T-cell (primary cell): ENCODE results near the gene SSC5D. TPM values are rescaled to one million over a fixed set of nuclear protein-coding genes. Genes with fewer than 3 reads are reported as not detected.
A peak's percentile ranks its signal among the peaks of the same experiment; 100 is the strongest.
"Not testable (repeated sequence)": the region's sequence is repeated elsewhere in the genome, so short reads cannot be mapped to it uniquely, and the experiment has no call there.

Source experiments
- ATAC-seq, 4 experiments: fragments of 200-7000 bp in 3 of 4; fragments of 150-1000 bp in 1 of 4; cut with Tn5 transposase; replicated peaks in 1 of 4; 1 replicate in 3 of 4; 2 replicates in 1 of 4; pipeline ENCODE4 v1.10.0; 2021; ENCODE audit warnings: moderate library complexity in 3 of 4, mild to moderate bottlenecking in 2 of 4, moderate number of reproducible peaks in 1 of 4
- CTCF ChIA-PET, 2 donors: fragments of 300-600 bp; sonication (Branson Sonifier 250); formaldehyde crosslinking; loops; one replicate each; lab custom pipeline; 2022; ENCODE audit warnings: antibody characterized with exemption in 2 of 2; lab: Charles Lee
- POLR2A ChIA-PET, 2 donors: fragments of 300-600 bp; sonication (Branson Sonifier 250); formaldehyde crosslinking; loops; one replicate each; lab custom pipeline; 2022; ENCODE audit warnings: antibody characterized with exemption in 2 of 2; lab: Charles Lee
- DNase-seq, 35 experiments: peaks; one replicate each; pipeline versions ENCODE4 v3.0.0 to v3.0.0-alpha.2; 2013 to 2023
- H3K27ac ChIP-seq: one replicate; pipeline ENCODE4 v1.5.1; 2013; ENCODE audit warnings: low read length
- H3K27me3 ChIP-seq, 2 experiments: replicated peaks in 1 of 2; 1 replicate in 1 of 2; 2 replicates in 1 of 2; pipeline versions ENCODE4 v1.6.1 to v1.7.0; 2013; ENCODE audit warnings: low read length in 1 of 2, mixed read lengths in 1 of 2; ENCODE audit not compliant: control insufficient read depth in 2 of 2, insufficient read depth in 2 of 2; ENCODE audit errors: extremely low read depth in 1 of 2
- H3K36me3 ChIP-seq, 2 donors: 1 replicate in 1 of 2; 2 replicates in 1 of 2; pipeline versions ENCODE4 v1.6.1 to v1.7.0; 2013; ENCODE audit warnings: low read length in 1 of 2; ENCODE audit not compliant: control insufficient read depth in 2 of 2, insufficient read depth in 1 of 2; ENCODE audit errors: extremely low read depth in 1 of 2
- H3K4me1 ChIP-seq, 2 experiments: 1 replicate in 1 of 2; 2 replicates in 1 of 2; pipeline versions ENCODE4 v1.6.1 to v1.7.0; 2013; ENCODE audit warnings: low read length in 2 of 2, mixed read lengths in 1 of 2; ENCODE audit not compliant: insufficient read depth in 2 of 2, control insufficient read depth in 1 of 2; ENCODE audit errors: extremely low read depth in 1 of 2
- H3K4me3 ChIP-seq, 2 donors: 1 replicate in 1 of 2; 2 replicates in 1 of 2; pipeline versions ENCODE4 v1.5.1 to v1.7.0; 2013; ENCODE audit warnings: mild to moderate bottlenecking in 2 of 2, low read length in 1 of 2, moderate library complexity in 1 of 2; ENCODE audit not compliant: control insufficient read depth in 1 of 2; ENCODE audit errors: extremely low read depth in 1 of 2
- H3K9me3 ChIP-seq: 2 replicates; pipeline ENCODE4 v1.7.0; 2013
- H3K27ac Mint-ChIP-seq, 2 donors: one replicate each; pipeline ENCODE4 v1.8.0; 2020 to 2021; ENCODE audit warnings: mild to moderate bottlenecking in 2 of 2, mixed read lengths in 2 of 2
- H3K27me3 Mint-ChIP-seq, 2 donors: one replicate each; pipeline ENCODE4 v1.8.0; 2021 to 2022; ENCODE audit warnings: mixed read lengths in 2 of 2
- H3K36me3 Mint-ChIP-seq: one replicate; pipeline ENCODE4 v1.8.0; 2021; ENCODE audit warnings: mixed read lengths
- H3K4me1 Mint-ChIP-seq, 3 donors: one replicate each; pipeline ENCODE4 v1.8.0; 2020 to 2022; ENCODE audit warnings: mixed read lengths in 3 of 3, mild to moderate bottlenecking in 1 of 3
- H3K4me3 Mint-ChIP-seq, 3 donors: one replicate each; pipeline ENCODE4 v1.8.0; 2020 to 2022; ENCODE audit warnings: mild to moderate bottlenecking in 3 of 3, mixed read lengths in 3 of 3, moderate library complexity in 3 of 3
- H3K9me3 Mint-ChIP-seq, 3 donors: one replicate each; pipeline ENCODE4 v1.8.0; 2020 to 2022; ENCODE audit warnings: mixed read lengths in 3 of 3
- WGBS: methylation state at CpG from one replicate; pipeline ENCODE4 v1.1.5; 2013; ENCODE audit warnings: missing lambda C conversion rate; ENCODE audit not compliant: insufficient coverage; 5-methylcytosine and 5-hydroxymethylcytosine counted together
- total RNA-seq, 35 experiments: library from RNA in 6 of 35; stranded (reverse) in 6 of 35; fragments of 120-200 nt in 1 of 35; gene quantifications; one replicate each; pipeline versions ENCODE4 v1.2.1 to v1.2.4 and lab custom pipeline; 2013 to 2026

SSC5D gene
- total RNA-seq, 5 donors from 2014 or later (not counting 1 experiment from before 2014, with no cell fraction given) = 0.38 to 1.3 (median 0.66) TPM

DNA sequence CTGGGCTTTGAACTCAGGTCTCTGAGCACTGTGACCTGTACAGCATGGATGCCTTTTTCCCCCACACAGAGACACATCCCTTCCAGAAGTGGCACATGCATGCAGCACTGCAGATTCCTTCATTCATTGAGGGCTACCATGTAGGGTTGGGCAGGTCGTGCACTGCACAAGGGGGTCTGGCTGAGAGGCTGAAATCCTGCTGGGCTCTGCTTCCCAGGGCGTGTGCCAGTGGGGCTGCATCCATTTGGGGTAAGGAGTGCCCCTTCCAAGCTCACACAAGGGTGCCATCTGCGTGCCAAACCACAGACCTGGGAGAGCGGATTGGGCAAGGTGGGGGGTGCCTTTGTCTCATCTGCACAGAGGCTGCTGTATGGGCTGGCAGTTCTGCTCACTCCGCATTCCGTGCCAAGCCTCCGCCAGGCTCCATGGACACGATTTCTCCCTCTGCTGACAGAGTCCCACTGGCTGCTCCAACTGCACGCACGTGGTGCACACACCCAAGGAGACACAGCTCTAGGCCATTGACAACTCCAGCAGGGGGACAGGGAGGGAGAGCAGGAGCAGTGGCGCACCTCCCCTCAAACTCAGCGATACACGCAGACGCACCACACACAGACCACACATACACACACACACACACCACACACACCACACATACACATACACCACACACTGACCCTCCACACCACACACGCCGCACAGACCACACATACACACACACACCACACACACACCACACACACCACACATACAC lies 40.6 kb upstream of the SSC5D start:
- Histone ChIP-seq H3K27me3 (peaks cover 3 to 87% of the 10 kb centered on the region in 2 experiments), H3K27ac (no peak overlapping the region), H3K36me3 (no peaks in the 10 kb centered on the region), H3K4me3 (no peak overlapping the region), H3K9me3 (no peaks in the 10 kb centered on the region), H3K4me1 (peaks cover 5 to 25% of the 10 kb centered on the region in 2 experiments)
- H3K27me3 Mint-ChIP-seq = peaks cover 36 to 39% of the 10 kb centered on the region in 2 donors
- no peaks in the 10 kb centered on the region for H3K36me3 Mint-ChIP-seq
- no peak for ATAC-seq
- CTCF ChIA-PET = no interaction called here
- H3K27ac Mint-ChIP-seq = no peak overlapping the region
- DNase-seq = no peak
- POLR2A ChIA-PET = no interaction called here
- 45% methylated on average over 10 of the region's 16 CpGs for WGBS
- no peaks in the 10 kb centered on the region for H3K9me3 Mint-ChIP-seq
- H3K4me1 Mint-ChIP-seq = peaks cover 9 to 24% (median 20%) of the 10 kb centered on the region in 3 donors
- H3K4me3 Mint-ChIP-seq = no peak overlapping the region

DNA sequence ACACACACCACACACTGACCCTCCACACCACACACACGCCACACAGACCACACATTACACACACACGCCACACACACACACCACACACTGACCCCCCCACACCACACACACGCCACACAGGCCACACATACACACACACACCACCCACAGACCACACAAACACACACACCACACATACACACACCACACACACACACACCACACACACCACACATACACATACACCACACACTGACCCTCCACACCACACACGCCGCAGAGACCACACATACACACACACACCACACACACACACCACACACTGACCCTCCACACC lies 40.1 kb upstream of the SSC5D start:
- ATAC-seq = not testable (repeated sequence)

DNA sequence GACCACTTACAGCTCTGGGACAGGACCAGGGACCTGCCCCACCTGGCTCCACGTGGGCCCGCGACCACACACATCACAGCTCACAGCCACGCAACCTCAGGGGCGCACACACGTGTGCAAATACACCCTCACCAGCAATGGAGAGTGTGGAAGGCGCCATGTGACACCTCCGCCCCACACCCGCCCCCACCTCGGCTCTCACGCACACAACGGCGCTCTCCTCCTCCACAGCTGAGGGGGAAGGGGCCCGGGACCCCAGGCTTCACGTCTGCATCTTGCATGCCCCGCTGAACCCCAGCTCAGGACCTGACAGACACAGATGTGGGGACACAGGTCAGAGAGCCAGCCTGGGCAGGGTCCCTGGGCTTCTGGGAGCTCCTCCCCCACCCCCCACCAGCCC lies 38.8 kb upstream of the SSC5D start:
- Histone ChIP-seq H3K27me3 (peaks cover 3 to 85% of the 10 kb centered on the region in 2 experiments), H3K9me3 (no peaks in the 10 kb centered on the region), H3K4me3 (no peak overlapping the region), H3K4me1 (peaks cover 5 to 25% of the 10 kb centered on the region in 2 experiments), H3K36me3 (no peaks in the 10 kb centered on the region), H3K27ac (no peak overlapping the region)
- DNase-seq (no peak), ATAC-seq (no peak)
- no peak overlapping the region for H3K4me3 Mint-ChIP-seq
- ChIA-PET POLR2A (no interaction called here), CTCF (no interaction called here)
- H3K4me1 Mint-ChIP-seq = peaks cover 11 to 25% (median 20%) of the 10 kb centered on the region in 3 donors
- peaks cover 3% of the 10 kb centered on the region for H3K36me3 Mint-ChIP-seq
- 27% methylated on average over 3 of the region's 16 CpGs for WGBS
- H3K27ac Mint-ChIP-seq = no peak overlapping the region
- no peaks in the 10 kb centered on the region for H3K9me3 Mint-ChIP-seq
- H3K27me3 Mint-ChIP-seq = peaks cover 28 to 37% of the 10 kb centered on the region in 2 donors

More for the DNA sequence above, 40.1 kb upstream of the SSC5D start:
- WGBS = 93% methylated on average over 5 of the region's 5 CpGs
- DNase-seq, H3K4me3 Mint-ChIP-seq, CTCF ChIA-PET, H3K9me3 ChIP-seq, H3K27ac ChIP-seq, POLR2A ChIA-PET, H3K9me3 Mint-ChIP-seq, H3K36me3 Mint-ChIP-seq, H3K27ac Mint-ChIP-seq, H3K4me3 ChIP-seq, H3K36me3 ChIP-seq: not testable (repeated sequence)
- H3K27me3 ChIP-seq = peaks cover 3 to 87% of the 10 kb centered on the region in 2 experiments
- Mint-ChIP-seq H3K27me3 (peaks cover 32 to 39% of the 10 kb centered on the region in 2 donors), H3K4me1 (peaks cover 8 to 23% (median 19%) of the 10 kb centered on the region in 3 donors)
- H3K4me1 ChIP-seq = peaks cover 5 to 25% of the 10 kb centered on the region in 2 experiments

DNA sequence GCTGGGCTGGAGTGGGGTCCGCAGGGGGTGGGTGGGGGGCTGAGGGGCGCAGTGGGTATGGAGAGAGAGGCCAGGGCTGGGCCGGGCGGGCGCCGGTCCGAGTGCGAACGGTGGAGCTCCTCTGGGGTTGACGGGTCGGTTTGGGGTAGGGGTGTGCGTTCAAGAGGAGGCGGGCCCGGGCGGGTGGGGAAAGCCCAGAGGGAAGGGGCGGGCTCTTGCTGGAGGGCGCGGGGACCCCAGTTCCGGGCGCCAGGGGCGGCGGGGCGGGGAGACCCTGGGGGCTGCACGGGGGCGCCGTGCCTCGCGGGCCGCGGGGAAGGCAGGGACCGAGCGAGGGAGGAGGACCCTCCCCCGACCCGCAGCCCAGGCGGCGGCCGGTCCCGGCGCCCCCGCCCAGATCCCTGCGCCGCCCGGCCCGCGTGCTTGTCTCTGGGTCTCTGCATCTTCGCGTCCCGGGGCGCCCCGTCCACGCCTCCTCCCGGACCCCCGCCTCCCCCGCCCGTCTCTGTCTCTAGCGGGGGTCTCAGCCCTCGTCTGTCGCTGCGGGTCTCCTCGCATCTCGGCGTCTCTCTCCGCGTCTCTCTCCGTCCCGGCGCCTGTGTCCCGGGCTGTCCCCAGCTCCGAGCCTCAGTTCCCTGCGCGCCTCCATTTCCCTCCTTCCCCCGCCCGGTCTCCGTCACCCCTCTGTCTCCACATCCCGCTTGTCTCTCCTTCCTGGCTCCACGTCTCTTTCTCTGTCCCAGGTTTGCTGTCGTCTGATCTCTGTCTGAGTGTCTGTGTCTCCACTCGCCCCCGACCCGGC lies 36.9 kb upstream of the SSC5D start:
- ATAC-seq = peak in 3 of 4 experiments; percentile 24 to 63 (median 31)
- Mint-ChIP-seq H3K4me1 (peaks cover 11 to 25% (median 20%) of the 10 kb centered on the region in 3 donors), H3K4me3 (peak overlapping the region; percentile 50 to 72 (median 56)), H3K27ac (no peak overlapping the region), H3K36me3 (peaks cover 7% of the 10 kb centered on the region), H3K9me3 (no peaks in the 10 kb centered on the region), H3K27me3 (peaks cover 21 to 25% of the 10 kb centered on the region in 2 donors)
- WGBS = 2% methylated on average over 67 of the region's 80 CpGs
- ChIA-PET CTCF (no interaction called here), POLR2A (no interaction called here)
- peaks cover 0 to 71% of the 10 kb centered on the region in 2 experiments for H3K27me3 ChIP-seq
- peak overlapping the region; percentile 15 to 48 for H3K4me3 ChIP-seq
- peak in 5 of 35 experiments; percentile 14 to 53 (median 32) for DNase-seq
- peaks cover 5 to 25% of the 10 kb centered on the region in 2 experiments for H3K4me1 ChIP-seq
- H3K9me3 ChIP-seq = no peaks in the 10 kb centered on the region
- no peak overlapping the region for H3K27ac ChIP-seq
- H3K36me3 ChIP-seq = no peaks in the 10 kb centered on the region

DNA sequence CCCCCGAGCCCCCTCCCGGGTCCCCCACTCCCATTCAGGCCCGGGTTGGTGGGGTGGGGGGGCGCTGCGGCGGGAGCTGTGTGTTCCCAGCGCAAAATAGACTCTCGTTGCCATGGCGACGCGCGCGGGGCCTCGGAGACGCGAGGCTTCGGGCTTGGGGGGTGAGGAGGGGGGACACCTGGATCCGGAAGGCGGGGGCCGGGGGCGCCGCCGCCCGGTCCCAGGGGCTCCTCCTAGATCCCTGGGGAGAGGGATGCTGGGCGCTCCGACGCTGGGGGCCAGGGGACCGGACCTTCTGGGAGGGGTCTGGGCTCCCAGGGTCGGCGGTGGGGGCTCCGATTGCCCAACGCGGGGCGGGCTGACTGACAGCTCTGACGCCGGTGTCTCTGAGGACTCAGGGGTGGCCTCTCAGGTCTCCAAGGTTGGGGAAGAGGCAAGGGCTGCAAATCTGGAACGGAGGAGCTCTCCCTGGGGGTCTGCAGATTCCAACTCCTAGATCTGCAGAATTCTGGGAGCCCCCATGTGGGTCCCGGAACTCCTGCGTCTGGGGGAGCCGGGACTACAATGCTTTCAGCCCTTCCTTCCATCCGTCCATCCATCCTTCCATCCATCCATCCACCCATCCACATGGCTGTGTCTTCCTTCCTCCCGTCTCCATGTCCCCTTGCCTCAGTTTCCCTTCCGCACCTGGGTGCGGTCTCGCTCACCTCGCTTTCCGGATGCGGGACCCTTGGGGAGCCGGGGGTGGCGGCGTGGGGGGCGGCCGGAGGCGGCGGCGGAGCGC lies 36.1 kb upstream of the SSC5D start:
- ChIA-PET CTCF (no interaction called here), POLR2A (interaction anchor here in 1 of 2 donors (0.6 kb wide), 1 partner anchor 147 kb away, joined by 5 read pairs; the partner anchor contains the start of gene FIZ1)
- Mint-ChIP-seq H3K4me3 (peak overlapping the region in 2 of 3 donors; percentile 28 to 72), H3K27me3 (peaks cover 21 to 25% of the 10 kb centered on the region in 2 donors), H3K27ac (no peak overlapping the region), H3K4me1 (peaks cover 11 to 25% (median 20%) of the 10 kb centered on the region in 3 donors), H3K36me3 (peaks cover 11% of the 10 kb centered on the region), H3K9me3 (no peaks in the 10 kb centered on the region)
- H3K4me3 ChIP-seq = peak overlapping the region in 1 of 2 donors; percentile 49
- H3K27me3 ChIP-seq = peaks cover 0 to 63% of the 10 kb centered on the region in 2 experiments
- peaks cover 5 to 25% of the 10 kb centered on the region in 2 experiments for H3K4me1 ChIP-seq
- WGBS = 2% methylated on average over 44 of the region's 57 CpGs
- no peaks in the 10 kb centered on the region for H3K36me3 ChIP-seq
- ATAC-seq (peak in 1 of 4 experiments; percentile 38), DNase-seq (peak in 11 of 35 experiments; percentile 19 to 62 (median 37))
- H3K9me3 ChIP-seq = no peaks in the 10 kb centered on the region
- no peak overlapping the region for H3K27ac ChIP-seq
